HG03103 (cell line): ENCODE measurements around the gene S100A13.
"Not testable (repeated sequence)": the region's sequence is repeated elsewhere in the genome, so short reads cannot be mapped to it uniquely, and the experiment has no call there.

Experiments
- ATAC-seq: cut with Tn5 transposase; IDR thresholded peaks from one replicate; pipeline ENCODE4 v1.9.1; 2021; ENCODE audit warnings: low read depth; ENCODE audit not compliant: unreplicated experiment

S100A13 gene

DNA sequence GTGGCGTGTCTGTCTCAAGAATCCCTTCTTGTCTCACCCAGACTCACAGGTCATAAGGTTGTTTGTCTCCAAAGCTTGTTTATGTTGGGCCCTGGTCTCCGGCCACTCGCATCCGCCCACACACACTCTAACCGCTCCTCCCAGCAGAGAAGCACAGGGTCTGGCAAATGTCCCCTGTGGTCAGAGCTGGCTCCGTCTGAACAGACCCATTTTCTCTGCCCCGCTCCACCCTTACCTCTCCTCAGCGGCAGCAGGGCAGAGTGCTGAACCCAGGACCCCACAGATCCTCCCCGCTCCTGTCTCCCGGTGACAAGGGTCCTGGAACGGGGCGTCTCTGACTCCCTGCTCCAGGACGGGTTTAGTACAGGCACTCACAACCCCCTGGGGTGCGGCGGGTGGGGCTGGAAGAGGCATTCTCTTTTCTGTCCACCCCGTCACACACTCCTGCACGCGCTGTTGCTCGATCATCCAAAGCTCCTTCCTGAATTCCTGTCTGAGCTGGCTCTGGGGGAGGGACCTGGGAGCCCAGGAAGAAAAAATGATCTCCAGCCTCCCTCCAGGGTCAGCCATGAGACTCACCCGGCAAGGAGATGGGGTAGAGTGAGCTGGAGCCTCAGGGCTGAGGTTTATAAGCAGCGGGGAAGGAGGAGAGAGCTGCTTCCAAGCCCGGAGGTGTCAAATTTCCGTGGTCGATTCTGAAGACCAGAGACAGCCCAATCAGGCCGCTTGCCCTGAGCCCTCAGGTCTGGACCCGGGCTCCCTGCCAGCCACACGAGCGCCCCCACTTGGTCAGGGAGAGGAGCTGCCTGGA lies at the start of gene S100A13:
S100A13 (minus strand) TSS at position 602 of the 811 bp plus-strand sequence. CDS start 1,033 bp downstream, outside the sequence.
- no peak for ATAC-seq

DNA sequence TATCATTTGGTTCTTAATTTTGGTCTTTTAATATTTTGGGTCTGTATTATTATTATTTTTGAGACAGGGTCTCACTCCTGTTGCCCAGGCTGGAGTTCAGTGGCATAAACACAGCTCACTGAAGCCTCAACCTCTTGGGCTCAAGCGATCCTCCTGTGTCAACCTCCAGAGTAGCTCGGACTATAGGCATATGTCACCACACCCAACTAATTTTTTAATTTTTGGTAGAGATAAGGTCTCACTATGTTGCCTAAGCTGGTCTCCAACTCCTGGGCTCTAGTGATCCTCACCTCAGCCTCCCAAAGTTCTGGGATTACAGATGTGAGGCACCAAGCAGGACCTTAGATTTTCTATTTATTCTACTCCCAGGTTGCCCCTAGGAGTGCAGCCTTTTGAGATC lies 46.2 kb upstream of the S100A13 start:
- no peak for ATAC-seq

DNA sequence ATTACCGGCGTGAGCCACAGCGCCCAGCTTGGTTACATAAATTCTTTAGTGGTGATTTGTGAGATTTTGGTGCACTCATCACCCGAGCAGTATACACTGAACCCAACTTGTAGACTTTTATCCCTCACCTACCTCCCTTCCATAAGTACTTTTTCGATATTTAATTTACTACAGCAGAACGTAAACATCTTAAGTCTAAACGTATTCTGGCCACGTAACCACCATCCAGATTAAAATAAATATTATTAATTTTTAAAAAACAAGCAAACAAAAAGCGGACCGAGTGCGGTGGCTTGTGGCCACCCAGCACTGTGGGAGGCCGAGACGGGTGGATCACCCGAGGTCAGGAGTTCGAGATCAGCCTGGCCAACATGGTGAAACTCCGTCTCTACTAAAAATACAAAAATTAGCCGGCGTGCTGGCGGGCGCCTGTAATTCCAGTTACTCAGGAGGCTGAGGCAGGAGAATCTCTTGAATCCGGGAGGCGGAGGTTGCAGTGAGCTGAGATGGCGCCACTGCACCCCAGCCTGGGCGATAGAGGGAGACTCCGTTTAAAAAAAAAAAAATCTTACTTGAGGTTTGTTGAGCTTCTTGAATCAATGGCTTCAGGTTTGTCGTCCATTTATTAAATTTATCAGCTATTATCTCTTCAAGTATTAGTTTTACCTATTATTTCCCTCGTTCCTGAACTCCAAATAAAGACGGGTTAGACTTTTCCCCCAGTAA lies 44.5 kb upstream of the S100A13 start:
- peak; percentile 17 for ATAC-seq

GRCh38 chr1:153670859-153671627 lies 43.7 kb upstream of the S100A13 start, which contains the start of gene ILF2:
ILF2 (minus strand) TSS chr1:153670993; CDS start chr1:153670922, 71 bp downstream.
- ATAC-seq, result peak; percentile 89

DNA sequence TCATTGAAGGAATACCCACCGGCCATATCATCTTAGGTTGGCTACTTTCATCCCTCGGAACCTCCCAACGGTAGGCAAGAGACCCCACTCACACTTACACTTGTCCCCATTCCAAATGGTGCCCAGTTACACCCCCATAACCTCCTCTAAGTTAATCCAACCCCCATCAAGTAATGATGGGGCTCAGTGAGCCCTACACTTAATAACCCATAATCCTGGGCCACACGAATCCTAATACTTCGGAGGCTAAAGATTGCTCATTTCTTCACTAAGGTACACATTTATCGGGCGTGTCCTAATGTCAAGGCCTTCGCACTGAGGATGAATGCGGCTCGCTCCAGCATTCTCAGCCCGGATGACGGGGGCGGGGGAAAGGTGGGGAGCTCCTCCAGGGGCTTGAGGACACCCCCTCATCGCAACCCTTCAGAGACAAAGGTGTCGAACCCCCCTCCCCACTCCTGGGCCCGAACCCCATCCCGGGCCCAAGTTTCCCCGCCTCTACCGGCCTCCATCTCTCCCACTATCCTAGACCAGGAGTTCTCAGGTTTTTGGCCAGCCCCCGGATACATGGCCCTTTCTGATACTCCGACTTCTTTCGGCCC lies 43.1 kb upstream of the S100A13 start:
- no peak for ATAC-seq

DNA sequence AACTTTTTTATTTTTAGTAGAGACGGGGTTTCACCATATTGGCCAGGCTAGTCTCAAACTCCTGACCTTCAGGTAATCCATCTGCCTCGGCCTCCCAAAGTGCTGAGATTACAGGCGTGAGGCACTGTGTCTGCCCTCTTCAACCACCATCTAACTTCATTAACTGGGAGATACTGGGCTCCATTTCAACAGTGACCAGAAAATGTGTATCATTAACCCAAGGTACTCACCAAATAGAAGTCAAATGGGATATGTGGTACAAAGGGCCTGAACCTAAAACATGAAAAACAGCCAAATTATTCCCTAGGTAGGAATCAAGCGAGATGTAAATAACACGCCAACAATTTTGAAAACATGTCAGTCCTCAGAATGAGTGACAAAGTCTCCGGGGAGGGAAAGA lies 42.3 kb upstream of the S100A13 start:
- no peak for ATAC-seq

- not testable (repeated sequence) for ATAC-seq
Observed at GRCh38 chr1:153668672-153669071, 41.4 kb upstream of the S100A13 start.

- no peak for ATAC-seq
Observed at GRCh38 chr1:153667439-153667838, 40.1 kb upstream of the S100A13 start.

DNA sequence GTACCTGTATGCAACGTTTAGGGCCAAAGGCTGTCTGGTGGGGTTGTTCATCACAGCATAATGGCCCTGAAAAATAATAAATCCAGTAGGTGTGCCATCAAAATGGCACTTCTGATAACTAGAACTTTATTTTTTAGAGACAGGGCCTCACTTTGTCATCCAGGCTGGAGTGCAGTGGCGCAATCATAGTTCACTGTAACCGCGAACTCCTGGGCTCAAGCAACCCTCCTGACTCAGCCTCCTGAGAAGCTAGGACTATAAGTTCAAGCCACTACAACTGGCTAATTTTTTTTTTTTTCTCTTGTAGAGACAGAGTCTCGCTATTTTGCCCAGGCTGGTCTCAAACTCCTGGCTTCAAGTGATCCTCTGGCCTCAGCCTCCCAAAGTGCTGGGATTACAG lies 35.9 kb upstream of the S100A13 start:
- ATAC-seq, result no peak

GRCh38 chr1:153662269-153662668 lies 35.0 kb upstream of the S100A13 start:
- no peak for ATAC-seq

GRCh38 chr1:153661111-153661708 lies 33.9 kb upstream of the S100A13 start:
- ATAC-seq, result no peak

GRCh38 chr1:153659656-153660055 lies 32.4 kb upstream of the S100A13 start:
- no peak for ATAC-seq

DNA sequence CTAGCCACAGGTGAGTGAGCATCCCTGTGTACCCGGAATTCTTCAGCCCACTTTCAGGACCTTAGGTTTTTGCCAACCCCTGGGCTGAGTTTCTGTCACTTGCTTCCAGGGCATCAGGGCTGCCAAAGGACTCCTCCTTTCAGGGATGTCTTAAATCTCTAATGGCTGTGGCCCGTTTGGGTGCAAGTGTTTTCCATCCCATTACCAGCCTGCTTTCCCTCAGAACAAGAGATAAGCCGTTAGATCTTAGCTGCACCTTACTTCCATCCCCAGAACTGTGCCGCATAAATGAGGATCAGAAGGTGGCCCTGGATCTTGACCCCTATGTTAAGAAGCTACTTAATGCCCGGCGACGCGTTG lies 31.9 kb upstream of the S100A13 start:
- ATAC-seq, result no peak

GRCh38 chr1:153658400-153659174 lies 31.3 kb upstream of the S100A13 start, which contains the start of gene SNAPIN:
SNAPIN (plus strand) TSS chr1:153658703; CDS start chr1:153658744, 41 bp downstream.
- ATAC-seq, result peak; percentile 75

GRCh38 chr1:153655333-153655732 lies 28.0 kb upstream of the S100A13 start:
- ATAC-seq, result no peak

DNA sequence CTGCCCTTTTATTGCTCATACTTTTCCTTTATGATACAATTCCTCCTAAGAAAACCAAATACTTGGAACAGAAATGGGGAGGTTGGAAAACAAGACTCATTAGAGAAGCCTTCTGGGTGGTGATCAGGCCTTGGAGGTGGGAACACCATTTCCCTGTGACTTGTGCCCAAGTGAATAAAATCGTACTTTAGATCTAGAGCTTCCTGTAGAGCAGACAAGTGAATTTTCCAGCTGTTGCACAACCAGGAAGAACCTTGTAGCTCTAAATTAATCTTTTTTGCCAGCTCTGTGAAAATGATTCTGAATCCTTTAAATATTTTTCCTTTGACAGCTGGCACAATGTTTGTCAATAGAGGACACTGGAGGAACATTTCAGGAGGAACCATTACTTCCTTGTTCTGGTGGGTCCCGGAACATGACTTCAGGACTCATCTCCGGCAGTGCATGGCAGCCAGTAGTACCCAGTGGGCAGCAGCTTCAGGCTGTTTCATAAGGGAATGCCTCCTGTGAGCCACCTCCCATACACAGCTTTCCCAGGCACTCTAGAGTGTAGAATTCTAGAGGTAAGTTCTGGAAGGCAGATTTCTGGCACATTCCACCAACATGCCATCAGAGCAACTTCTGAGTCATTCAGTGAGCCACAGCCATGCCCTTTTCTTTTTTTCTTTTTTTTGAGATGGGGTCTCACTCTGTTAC lies 25.6 kb upstream of the S100A13 start:
- no peak for ATAC-seq

DNA sequence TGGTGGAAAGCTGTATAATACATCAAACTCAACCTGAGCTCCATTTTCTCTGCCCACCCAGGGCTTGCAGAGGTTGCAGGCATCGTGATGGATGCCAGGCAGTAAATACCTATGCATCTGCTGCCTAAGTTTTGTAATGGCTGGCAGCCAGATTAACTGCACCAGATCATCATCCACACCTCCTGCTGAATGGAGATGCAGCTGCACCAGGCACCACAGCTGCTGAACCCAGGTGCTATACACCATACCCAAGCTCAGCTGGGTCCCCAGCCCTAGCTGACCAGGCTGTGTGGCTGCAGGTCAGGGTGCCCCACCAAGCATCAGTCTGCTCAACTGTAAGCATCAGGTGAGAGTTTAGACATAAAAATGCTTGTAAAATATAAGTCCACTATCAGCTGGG lies 24.5 kb upstream of the S100A13 start:
- ATAC-seq, result no peak

DNA sequence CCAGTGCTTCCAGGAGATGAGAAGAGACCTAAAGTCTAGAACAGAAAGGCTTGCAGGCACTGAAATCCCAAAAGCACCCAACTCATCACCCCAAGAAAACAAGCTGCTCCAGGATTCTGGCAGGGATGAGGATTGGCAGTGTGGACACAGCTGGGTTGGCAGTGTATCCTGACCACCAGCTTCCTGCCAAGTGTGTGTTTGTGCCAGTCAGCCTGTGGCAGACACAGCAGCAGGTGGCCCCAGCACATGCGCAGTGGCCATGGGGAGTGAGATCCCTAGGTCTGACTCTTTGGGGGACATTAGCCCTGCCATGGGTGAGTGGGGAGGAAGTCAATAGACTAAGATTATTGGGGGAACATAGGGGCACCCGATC lies 22.5 kb upstream of the S100A13 start:
- ATAC-seq, result no peak
